ENCODE measurements around the gene DLG2.

The DLG2 gene

GRCh38 chr11:83410605-83411565 is 2216.3 kb downstream of the DLG2 start:
- Histone ChIP-seq H3K4me1 (ENCODE audit: control insufficient read depth, insufficient read depth, low read length) (no peaks in the 10 kb centered on the region), H3K9me3 (ENCODE audit: control insufficient read depth, low read length) (no peaks in the 10 kb centered on the region), H3K27ac (ENCODE audit: insufficient read depth, low read depth, low read length, poor library complexity, severe bottlenecking) (no peak overlapping the region), H3K36me3 (ENCODE audit: control insufficient read depth, insufficient read depth, low read length) (no peaks in the 10 kb centered on the region), H3K27me3 (ENCODE audit: control insufficient read depth, insufficient read depth, low read length, poor library complexity, severe bottlenecking) (no peaks in the 10 kb centered on the region), H3K4me3 (ENCODE audit: insufficient read depth, low read depth, low read length) (no peak overlapping the region)
- 89 to 94% methylated on average over 2 of the region's 2 CpGs for WGBS, 2 experiments

DNA sequence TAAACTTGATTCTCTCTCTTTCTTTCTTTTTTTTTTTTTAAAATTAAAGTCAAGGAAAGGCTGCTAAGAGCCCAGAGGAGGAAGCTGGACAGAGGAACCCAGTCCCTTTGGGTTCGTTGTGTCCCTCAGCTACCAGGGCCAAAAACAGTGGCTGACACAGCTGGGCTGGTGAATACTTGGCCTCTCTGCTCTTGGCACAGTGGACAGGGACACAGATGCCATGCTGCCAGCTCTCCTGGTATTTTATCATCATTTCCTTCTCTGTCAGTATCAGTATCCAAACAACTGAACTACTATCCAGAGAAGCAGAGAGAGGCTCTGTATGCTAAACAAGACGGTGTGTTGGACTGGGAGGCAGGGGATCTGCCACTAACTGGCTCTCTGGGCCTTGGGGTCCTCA is 2217.3 kb downstream of the DLG2 start:
- Histone ChIP-seq H3K4me3 (ENCODE audit: insufficient read depth, low read depth, low read length) (no peak overlapping the region), H3K4me1 (ENCODE audit: control insufficient read depth, insufficient read depth, low read length) (no peaks in the 10 kb centered on the region), H3K36me3 (ENCODE audit: control insufficient read depth, insufficient read depth, low read length) (no peaks in the 10 kb centered on the region), H3K27ac (ENCODE audit: insufficient read depth, low read depth, low read length, poor library complexity, severe bottlenecking) (no peak overlapping the region), H3K9me3 (ENCODE audit: control insufficient read depth, low read length) (no peaks in the 10 kb centered on the region), H3K27me3 (ENCODE audit: control insufficient read depth, insufficient read depth, low read length, poor library complexity, severe bottlenecking) (no peaks in the 10 kb centered on the region)
- 93 to 95% methylated on average over 2 of the region's 2 CpGs for WGBS, 2 experiments

- Histone ChIP-seq H3K4me1 (ENCODE audit: control insufficient read depth, insufficient read depth, low read length) (no peaks in the 10 kb centered on the region), H3K9me3 (ENCODE audit: control insufficient read depth, low read length) (no peaks in the 10 kb centered on the region)
- WGBS, 2 experiments = 73 to 89% methylated on average over 1 of the region's 1 CpG
Measured at GRCh38 chr11:83409476-83409875, 2217.7 kb downstream of the DLG2 start.

GRCh38 chr11:83408946-83409345 is 2218.2 kb downstream of the DLG2 start:
- WGBS, 2 experiments = 83 to 88% methylated on average over 1 of the region's 1 CpG
- no peak overlapping the region for H3K4me3 ChIP-seq (ENCODE audit: insufficient read depth, low read depth, low read length)
- no peaks in the 10 kb centered on the region for H3K9me3 ChIP-seq (ENCODE audit: control insufficient read depth, low read length)
- no peaks in the 10 kb centered on the region for H3K4me1 ChIP-seq (ENCODE audit: control insufficient read depth, insufficient read depth, low read length)
- H3K27ac ChIP-seq (ENCODE audit: insufficient read depth, low read depth, low read length, poor library complexity, severe bottlenecking) = no peak overlapping the region
- no peaks in the 10 kb centered on the region for H3K36me3 ChIP-seq (ENCODE audit: control insufficient read depth, insufficient read depth, low read length)
- H3K27me3 ChIP-seq (ENCODE audit: control insufficient read depth, insufficient read depth, low read length, poor library complexity, severe bottlenecking) = no peaks in the 10 kb centered on the region

More at GRCh38 chr11:83409476-83409875, 2217.7 kb downstream of the DLG2 start:
- H3K27me3 ChIP-seq (ENCODE audit: control insufficient read depth, insufficient read depth, low read length, poor library complexity, severe bottlenecking) = no peaks in the 10 kb centered on the region
- H3K36me3 ChIP-seq (ENCODE audit: control insufficient read depth, insufficient read depth, low read length) = no peaks in the 10 kb centered on the region
- H3K27ac ChIP-seq (ENCODE audit: insufficient read depth, low read depth, low read length, poor library complexity, severe bottlenecking) = no peak overlapping the region
- H3K4me3 ChIP-seq (ENCODE audit: insufficient read depth, low read depth, low read length) = no peak overlapping the region
